GF-D8 (cell line): ENCODE data around the gene EPHB3.

Source experiments
- DNase-seq: peaks from one replicate; lab custom pipeline; 2025; lab: John Stamatoyannopoulos, UW

Gene EPHB3

DNA sequence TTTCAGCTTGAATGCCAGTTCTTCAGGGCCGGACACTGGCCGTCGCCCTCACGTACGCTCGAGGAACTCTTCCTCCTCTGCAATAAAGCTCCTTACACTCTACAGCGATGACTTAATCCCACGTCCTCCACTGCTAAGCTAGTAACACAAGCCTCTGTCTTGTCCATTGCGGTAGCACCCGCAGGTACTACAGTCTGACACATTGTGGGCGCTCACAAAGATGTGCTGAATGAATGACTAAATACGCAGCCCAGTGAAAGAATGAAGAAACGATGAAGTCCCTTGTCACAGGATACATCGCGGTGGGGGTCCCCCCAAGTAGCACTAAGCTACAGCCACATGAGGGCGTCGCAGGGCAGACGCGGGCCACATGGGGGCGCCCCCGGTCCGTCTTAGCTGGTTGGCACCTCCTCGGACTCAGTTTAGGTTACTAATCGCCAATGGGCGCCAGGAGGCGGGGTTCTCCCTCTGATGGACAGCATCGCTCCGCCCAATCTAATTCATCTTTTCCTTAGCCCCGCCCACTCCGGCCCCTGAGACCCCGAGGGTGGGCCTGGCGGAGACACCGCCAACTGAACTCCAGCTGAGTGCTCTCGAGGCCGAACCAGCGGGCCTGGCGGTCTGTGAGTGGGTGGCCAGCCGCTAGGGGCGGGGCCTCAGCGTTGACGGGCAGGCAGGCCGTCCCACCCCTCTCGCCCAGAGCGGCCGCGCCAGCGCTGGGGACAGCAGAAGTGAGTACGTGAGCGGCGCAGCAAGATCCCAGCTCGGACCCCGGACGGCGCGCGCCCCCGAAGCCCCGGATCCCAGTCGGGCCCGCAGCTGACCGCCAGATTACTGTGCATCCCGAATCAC, at the start of gene EPHB3:
Gene EPHB3 (plus strand): TSS at position 725 of the 852 bp plus-strand sequence. CDS start 451 bp downstream, outside the sequence.
- peak; percentile 29 for DNase-seq

DNA sequence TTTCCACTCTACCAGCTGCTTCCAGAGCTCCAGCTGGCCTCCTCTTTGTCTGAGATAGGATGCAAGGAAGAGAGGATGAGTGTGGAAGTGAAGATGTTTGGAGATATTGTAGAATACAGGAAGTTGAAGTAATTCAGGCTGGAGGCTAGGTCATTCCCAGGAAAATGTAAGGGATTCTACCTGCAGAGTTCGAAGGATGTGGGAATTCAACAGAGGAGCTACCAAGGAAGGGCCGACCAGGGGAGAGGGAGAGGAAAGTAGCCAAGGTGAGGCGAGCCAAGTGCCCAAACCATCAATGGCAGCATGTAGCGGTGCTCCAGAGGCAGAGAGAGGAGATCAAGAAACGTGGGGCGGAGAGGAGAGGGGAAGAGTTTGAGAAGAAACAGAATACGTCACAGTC, 49.0 kb upstream of the EPHB3 start:
- DNase-seq: no peak

DNA sequence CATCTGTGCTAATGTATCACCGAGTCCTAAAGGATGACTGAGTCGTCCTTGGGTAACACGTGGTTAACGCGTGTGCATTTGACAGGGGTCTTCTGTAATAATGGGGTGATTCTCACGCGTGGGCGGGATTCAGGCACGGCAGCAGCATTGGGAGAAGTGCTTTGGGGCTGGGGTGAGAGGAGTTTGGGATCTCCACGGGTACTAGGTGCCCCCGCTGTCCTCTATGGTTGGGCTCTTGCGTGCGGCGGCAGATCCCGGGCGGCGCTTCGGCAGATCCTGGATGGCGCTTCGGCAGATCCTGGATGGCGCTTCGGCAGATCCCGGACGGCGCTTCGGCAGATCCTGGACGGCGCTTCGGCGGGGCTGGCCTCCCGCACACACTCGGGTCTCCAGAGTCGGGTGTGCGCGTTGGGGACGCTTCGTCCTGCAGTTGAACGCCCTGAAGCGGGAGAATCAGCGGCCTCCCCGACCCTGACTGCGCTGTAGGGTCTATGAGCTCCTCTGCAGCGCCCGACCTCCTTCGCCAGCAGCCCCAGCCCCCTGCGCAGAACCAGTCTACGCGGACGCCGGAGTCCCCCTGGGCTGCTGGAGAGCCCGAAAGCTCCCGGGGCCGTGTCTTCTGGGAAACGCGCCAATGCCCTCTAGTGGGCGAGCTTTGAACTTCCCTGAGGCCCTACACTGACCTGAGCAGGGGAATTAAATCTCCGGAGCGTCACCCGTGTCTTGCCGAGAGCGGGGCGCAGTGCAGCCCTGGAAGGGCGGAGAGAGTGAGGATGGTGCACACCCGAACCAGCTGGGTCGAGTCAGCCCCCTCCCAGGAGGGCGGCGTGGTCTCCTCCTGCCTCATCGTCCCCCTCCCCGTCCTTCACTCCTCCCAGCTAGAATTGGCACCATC, 48.1 kb upstream of the EPHB3 start:
- no peak for DNase-seq

DNA sequence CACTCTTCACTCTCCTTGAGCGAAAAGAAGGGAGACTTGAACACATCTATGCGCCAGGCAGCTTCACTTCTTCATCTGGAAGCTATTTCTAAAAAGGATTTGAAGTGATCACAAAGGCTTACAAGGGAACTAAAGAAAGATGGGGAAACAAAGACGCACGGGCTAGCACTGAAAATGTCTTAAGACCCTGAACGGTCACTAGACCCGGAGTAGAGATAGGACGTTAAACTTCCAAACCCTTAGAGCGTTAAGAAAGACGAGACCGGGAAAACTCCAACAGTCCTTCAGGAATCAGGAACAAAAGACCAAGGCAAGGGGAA, 47.5 kb upstream of the EPHB3 start:
- DNase-seq: no peak

DNA sequence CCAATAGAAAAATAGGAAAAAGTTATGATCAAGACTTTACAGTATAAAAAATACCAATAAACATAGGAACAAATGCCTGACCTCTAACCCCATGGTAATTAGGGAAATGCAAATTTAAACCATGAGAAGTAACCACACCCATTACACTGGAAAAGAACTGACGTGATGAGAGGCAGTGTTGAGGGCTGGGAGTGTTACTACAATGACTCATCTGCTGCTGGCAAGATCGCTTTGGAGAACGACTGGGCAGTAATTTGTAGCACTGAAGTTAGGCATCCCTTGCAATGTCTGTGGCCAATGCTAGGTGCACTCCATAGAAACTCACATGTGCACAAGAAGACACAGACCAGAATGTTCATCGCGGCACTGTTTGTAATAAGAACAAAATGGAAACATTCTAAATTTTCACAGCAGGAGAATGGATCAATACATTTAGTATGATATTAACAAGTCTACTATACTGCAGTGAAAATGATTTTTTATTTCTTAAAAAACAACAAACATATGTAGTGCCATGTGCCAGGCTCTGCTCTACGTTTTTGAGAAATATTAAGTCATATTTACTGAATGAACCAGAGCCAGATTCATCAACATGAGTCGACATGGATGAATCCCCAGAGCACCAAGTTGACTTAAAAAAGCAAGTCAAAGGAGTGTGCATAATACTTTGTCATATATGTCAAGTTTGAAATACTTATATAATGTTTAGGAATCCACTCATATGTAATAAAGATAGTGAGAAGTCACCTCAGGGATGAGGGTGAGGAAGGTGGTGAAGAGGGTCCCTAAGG, 37.6 kb upstream of the EPHB3 start:
- DNase-seq: no peak

DNA sequence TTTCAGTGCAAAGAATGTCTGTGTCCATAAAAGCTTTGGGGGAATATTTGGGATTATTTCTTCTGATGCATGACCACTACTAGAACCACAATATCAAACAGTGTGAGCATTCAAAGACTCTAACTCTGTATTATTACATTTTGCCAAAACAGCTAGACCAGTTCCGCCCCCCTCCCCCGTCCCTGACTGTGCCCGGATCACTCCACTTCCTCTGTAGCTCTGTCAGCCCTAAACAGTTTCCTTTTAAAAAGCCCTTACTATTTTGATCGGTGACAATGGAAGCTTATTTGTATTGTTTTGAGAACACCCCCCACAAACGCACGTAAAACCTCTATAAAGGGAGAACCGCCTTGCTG, 36.6 kb upstream of the EPHB3 start:
- no peak for DNase-seq

DNA sequence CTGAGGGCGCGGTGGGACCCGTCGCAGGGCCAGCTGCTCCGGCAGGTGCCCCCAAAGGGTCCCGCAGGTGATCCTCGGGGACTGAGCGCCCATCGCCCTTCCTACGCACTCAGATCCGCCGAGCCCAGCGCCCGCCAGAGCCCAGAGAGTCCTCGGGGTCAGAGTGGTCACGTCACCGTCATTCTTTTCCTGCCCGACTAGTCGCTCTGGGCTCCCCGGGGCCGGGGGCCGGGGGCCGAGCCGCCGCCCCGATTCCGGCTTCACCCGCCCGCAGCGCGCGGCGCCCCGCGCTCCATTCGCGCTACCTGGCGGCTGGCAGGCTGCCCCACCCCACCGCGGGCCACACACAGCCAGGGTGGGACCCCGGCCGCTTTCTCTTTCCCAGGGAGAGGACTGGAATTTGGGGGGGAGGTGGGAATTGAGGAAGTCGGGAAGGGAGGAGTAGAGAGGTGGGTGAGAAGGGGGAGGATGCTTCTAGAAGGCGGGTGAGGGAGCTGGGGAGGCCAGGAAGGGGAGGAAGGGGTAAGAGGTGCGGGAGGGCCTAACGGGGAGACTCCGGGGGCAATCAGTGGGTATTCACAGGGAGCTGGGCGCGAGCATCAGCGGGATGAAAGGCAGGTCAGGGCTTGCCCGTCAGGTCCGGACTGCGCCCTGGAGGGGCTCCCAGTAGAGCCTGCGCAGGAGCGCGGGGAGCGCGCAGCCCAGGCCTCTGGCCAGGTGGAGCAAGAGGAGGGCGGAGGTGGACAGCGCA, 36.1 kb upstream of the EPHB3 start:
- DNase-seq: no peak

DNA sequence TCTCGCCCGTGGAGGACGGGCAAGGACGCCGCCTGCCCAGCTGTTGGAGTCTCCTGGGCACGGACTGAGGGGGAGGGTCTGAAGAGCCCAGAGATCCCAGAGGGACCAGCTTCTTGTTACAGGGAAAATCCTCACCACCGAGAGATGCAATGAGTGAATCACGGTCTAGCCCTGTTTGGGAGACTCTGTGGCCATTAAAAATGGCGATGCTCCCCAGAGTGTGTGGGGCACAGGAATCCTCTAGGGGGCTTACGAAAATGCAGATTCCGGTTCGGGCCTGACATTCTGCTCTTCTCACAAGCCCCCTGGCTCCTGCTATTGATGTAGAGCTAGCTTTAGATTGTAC, 35.5 kb upstream of the EPHB3 start:
- no peak for DNase-seq

DNA sequence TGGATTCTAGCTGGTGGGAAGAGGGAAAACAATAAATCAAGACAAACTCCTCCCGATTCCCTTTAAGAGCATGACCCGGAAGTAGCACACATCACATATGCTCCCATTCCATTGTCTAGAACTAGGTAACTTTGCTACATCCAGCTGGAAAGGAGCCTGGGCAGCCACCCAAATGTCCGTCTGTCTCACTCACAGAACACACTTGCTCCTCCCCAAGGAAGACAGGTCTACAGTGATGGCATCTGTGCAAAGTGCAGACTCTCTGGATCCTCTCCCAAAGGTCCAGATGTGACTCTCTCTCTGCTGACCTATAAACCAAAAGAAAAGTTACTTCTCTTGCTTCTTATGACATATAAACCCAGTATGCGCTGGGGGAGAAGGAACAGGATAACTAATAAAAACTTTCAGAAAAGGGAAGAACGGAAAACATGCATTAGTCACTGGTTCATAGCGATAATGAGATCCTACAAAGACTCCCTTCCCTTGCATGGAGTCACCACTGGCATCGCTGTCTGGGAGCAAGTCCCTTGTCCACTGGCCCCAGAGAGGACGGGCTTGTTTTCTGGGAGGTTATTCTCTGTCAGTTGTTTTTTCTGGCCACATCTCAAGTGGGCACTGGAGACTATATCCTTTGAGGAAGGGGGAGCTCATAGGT, 29.8 kb upstream of the EPHB3 start:
- no peak for DNase-seq

DNA sequence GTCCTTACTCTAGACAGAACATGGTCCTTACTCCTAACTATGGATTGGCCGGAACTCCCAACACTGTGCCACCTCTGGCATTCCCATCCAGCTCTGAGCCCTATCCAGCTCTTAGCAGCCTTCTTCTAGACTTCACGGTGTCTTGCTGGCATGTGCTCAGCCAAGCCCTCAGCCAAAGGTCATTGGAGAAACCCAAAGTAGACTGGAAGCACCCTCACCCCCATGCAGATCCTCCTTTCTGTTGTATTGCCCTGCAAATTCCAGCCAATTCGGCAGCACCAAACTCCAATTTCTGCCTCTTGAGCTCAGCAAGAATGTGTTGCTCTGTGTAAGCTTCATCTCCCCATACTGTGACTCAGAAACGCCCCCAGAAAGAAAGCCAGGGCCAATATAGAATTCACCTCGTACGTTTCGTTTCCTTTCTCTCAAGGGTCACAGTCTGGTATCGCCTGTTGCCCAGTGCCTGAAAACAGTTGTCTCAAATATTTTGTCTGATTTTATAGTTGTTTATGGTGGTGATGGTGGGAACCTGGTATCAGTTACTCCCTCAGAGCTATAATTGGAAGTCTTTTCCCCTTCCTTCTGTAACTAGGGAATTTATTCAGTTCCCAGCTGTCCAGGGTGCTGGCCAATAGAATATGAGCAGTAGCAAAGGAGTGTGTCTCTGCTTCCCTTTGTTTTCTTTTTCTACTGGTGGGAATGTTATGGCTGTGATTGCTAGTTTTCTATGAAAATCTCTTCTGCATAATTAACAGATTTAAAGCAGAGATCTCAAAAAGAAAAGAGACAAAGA, 28.4 kb upstream of the EPHB3 start:
- DNase-seq: no peak

DNA sequence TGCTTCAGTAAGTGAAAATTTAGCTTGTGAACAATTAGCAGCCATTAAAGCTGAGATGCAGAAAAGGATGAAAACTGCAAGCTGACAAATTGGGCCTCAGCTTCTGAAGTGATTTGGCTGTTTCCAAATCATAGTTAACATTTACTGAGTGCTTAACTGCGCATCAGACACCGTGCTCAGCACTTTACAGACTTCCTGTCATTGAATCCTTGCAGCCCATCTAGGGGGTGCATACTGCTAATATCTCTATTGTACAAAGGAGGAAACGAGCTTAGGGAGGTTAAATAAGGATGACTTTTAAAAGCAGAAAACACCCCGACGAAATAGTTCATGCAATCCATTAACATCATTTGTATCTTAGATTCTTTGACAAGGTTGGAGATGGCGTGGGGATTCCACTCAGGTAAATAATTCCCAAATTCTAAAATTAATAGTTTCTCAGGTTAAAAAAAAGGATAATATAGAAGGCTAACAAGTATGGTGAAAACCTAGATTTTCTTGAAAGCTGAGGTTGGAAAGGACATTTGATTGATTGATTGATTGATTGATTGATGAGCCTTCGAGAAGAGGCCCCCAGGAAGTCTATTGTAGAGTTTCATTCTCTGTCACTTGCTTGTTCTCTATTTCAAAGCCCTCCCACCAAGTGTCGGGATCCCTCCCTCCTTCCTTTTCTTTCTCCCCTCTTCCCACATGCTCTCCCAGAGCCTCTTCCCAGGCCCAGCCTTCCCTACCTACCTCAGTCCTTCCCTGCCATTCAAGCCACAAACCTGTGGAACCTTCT, 23.5 kb upstream of the EPHB3 start:
- no peak for DNase-seq

DNA sequence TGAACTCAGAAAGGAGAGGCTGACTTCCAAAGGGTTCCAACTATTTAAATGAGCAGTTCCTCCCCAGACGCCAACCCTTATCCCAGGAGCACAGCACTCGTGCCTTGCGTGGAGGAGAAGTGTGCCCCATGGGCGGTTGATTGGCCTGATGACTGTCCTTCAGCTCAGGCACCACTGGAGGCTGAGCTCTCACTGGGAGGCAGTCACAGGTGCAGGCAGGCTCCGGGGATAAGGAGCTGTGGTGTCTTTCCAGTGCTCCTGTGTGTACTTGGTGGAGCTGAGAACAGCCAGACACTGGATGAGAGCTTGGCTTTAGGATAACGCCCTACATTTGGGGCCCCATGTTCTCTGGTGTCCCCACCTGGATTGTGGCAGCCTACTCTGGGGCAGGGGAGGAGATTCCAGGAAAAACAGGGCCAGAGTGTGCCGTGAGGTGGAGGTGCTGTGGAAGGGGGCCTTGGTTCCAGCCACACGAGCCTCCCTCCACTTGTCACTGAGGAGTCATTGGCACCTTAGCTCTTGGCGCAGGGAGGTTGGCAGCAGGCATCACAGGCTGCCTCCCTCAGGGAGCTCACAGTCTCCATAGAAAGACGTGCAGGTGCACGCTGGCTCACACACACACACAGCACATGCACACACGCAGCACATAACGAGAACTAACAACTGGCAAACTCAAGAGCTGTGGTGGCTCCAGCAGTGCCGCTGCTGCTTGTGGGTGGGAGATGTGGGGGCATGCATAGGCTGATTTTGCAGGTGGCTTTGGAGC, 22.7 kb upstream of the EPHB3 start:
- no peak for DNase-seq

DNA sequence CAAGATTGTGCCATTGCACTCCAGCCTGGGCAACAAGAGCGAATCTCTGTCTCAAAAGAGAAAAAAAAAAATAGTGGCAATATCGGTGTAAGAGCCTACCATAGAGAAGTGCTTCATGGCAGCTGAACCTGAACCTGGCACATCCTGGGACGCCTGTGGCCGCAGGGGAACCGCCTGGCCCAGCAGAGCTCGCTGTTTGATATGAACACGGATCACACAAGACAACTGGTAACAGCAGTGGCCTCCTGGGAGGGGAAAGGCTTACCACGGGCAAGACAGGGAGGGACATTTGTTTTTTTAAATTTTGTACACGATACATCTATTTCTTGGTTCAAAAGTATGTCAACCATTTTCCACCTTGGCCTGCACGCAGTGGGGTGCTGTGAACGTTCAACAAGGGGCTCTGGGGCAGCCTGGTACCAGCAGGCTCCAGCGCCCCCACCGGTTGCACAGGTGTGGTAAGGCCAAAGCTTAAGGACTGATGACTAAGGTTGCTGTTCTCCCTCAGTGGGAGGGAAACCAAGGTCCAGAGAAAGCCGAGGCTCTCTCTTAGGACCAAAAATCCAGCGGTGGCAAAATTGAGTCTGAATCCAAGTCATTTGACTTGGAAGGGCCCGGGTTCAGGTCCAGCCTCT, 21.7 kb upstream of the EPHB3 start:
- no peak for DNase-seq

DNA sequence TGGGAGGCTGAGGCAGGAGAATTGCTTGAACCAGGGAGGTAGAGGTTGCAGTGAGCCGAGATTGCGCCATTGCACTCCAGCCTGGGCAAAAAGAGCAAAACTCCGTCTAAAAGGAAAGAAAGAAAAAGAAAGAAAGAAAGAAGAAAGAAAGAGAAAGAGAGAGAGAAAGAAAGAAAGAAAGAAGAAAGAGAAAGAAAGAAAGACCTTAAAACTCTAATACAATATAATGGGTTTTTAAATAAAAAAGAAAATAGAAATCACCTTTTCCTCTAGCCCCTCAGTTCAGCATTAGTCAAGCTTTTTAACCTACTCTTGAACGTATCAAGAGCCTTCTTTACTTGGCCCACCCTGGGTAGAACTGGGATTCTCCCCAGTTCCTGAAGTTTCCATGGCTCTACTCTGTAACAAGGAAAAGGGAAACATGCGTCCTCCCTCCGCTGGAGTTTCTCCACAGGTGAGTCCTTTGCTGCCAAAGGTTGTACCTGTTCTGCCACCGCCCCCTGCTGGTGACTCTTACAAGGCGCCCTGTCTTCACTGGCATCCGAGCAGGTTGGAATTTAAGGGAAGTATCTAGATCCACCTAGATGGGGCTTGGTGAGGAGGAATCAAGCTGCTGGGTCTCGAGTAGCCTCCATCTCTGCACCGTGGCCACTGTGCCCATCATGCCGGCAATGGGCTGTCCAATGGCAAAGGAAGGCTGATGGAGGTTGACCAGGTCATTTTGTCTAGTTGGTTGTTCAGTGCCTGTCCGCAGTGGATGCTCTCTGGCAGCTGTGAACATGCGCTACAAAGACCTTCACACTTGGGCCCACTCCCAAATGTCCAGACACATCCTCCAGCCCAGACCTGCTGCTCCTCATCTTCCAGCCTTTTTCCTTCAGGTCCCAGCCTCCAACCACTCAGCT, 20.6 kb upstream of the EPHB3 start:
- DNase-seq: no peak

DNA sequence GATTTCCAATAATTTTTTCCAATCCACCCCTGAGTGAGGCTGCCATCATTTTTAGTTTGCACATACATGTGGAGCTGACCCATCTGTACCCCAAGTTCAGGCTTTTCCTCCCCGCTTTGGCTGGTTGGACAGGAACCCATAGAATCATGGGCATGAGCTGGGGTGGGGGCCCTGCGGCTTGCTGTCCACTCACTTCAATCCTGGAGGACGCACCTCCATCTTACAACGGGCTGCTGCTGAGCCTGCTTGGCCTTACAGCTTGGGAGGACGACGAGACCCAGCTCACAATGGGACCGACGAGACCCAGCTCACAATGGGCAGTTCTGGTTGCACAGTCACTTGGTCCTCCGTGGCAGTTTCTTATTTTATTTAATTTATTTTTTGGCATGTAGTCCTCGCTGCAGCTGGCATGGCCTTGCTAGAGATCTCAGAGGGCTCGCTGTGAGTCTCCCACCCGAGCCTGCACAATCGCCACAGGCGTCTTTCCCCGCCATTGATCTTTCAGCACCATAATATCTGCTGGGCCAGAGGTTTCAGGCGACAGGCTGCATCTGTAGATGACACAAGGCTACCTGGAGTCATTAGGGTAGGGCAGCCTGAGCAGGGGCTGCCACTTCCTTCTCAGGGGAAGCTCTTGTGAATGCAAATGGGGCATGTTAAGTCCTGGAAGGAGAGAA, 19.6 kb upstream of the EPHB3 start:
- DNase-seq: no peak

DNA sequence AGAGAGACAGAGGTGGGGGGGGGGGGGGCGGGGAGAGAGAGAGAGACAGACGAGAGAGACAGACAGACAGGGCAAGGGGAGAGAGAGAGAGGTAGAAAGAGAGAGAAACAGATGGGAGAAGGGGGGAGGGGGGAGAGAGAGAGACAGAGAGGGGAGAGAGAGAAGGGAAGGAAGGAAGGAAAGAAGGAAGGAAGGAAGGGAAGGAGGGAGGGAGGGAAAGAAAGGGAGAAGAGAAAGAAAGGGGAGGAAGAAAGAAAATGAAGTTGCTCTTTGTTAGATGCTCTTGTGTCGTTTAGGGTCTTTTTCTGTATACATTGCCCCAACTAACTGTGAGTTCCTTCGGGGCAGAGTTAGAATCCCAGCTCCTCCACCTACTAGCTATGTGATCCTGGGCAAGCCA, 19.0 kb upstream of the EPHB3 start:
- no peak for DNase-seq

DNA sequence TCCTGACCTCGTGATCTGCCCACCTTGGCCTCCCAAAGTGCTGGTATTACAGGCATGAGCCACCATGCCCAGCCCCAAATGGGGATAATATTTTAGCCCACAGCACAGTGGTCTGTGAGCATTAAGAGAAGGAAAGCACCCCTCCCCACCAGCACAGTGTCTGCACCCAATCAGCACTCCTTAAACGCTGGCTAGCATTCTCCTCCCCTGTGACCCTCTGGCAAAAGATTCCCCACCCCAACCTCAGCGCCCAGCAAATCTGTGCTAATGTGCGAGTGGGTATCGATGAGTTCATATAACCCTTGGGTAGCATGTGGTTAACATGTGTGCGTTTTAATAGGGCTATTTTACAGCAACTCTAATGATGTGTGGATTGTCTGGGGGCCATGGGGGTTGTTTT, 18.3 kb upstream of the EPHB3 start:
- DNase-seq: no peak
